DND-41 (cell line): ENCODE results near the gene C1orf105.

Source experiments
- ATAC-seq: fragments of 200-7000 bp; cut with Tn5 transposase; 3 replicates; pipeline ENCODE4 v1.9.1; 2021; ENCODE audit warnings: low read depth; ENCODE audit not compliant: insufficient read depth
- DNase-seq: peaks from one replicate; pipeline ENCODE4 v3.0.0-alpha.2; 2020
- H2AFZ ChIP-seq: 2 replicates; pipeline ENCODE4 v1.6.0; 2012; ENCODE audit warnings: low read depth, low read length
- H3K27ac ChIP-seq: 2 replicates; pipeline ENCODE4 v1.5.1; 2012; ENCODE audit warnings: low read length, inconsistent platforms
- H3K27me3 ChIP-seq: fragments of 200-600 bp; sonication (generic); 2 replicates; pipeline ENCODE4 v1.6.0; 2012; ENCODE audit warnings: low read length, mild to moderate bottlenecking, inconsistent platforms; ENCODE audit not compliant: insufficient read depth, poor library complexity
- H3K36me3 ChIP-seq: 2 replicates; pipeline ENCODE4 v1.5.1; 2012; ENCODE audit warnings: low read length, inconsistent platforms; ENCODE audit not compliant: insufficient read depth
- H3K4me1 ChIP-seq: 2 replicates; pipeline ENCODE4 v1.5.1; 2012; ENCODE audit warnings: mild to moderate bottlenecking, low read length; ENCODE audit not compliant: insufficient read depth
- H3K4me2 ChIP-seq: 2 replicates; pipeline ENCODE4 v1.6.0; 2012; ENCODE audit warnings: mild to moderate bottlenecking, moderate library complexity, low read length, inconsistent platforms; ENCODE audit not compliant: insufficient read depth
- H3K4me3 ChIP-seq, 2 experiments: fragments of 200-600 bp in 1 of 2; shearing (Covaris generic) in 1 of 2; 2 replicates each; pipeline ENCODE4 v1.5.1; 2012 to 2016; ENCODE audit warnings: inconsistent platforms in 2 of 2, low read length in 2 of 2, mild to moderate bottlenecking in 2 of 2, low read depth in 1 of 2, moderate library complexity in 1 of 2
- H3K79me2 ChIP-seq: 2 replicates; pipeline ENCODE4 v1.6.0; 2012; ENCODE audit warnings: low read length, inconsistent platforms; ENCODE audit not compliant: insufficient read depth
- H3K9ac ChIP-seq: 2 replicates; pipeline ENCODE4 v1.6.0; 2012; ENCODE audit warnings: low read depth, mild to moderate bottlenecking, inconsistent platforms, low read length, moderate library complexity
- H3K9me3 ChIP-seq: 2 replicates; pipeline ENCODE4 v1.5.1; 2012; ENCODE audit warnings: low read length, moderate library complexity, mild to moderate bottlenecking, inconsistent platforms; ENCODE audit not compliant: insufficient read depth, severe bottlenecking
- H4K20me1 ChIP-seq: 2 replicates; pipeline ENCODE4 v1.6.0; 2012; ENCODE audit warnings: low read length; ENCODE audit not compliant: insufficient read depth
- EZH2 ChIP-seq: IDR thresholded peaks from 3 replicates; pipeline ENCODE4 v1.6.1; 2012; ENCODE audit warnings: borderline replicate concordance, low read depth, mild to moderate bottlenecking, moderate library complexity, low read length, inconsistent platforms; ENCODE audit not compliant: severe bottlenecking
- TF ChIP-seq, protein P1 (sequence below): IDR thresholded peaks from 2 replicates; pipeline ENCODE4 v1.5.1; 2012; ENCODE audit warnings: borderline replicate concordance, low read length, moderate library complexity, mild to moderate bottlenecking; ENCODE audit not compliant: poor library complexity, severe bottlenecking; ENCODE audit errors: extremely low read depth

The C1orf105 gene

DNA sequence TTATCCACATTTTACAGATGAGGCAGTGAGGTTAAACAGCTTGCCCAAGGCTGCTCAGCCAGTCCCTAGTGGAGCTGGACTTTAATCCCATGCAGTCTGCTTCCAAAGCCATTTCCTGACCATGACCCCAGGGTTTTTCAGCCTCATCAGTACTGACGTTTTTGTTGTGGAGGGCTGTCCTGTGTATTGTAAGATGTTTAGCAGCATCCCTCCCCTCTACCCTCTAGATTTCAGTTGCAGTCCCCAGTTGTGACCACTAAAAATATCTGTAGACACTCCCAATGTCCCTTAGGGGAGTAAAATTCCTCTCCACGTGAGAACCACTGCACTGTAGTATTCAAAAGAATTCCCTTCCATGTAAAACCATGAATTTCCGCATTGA, 30.2 kb upstream of the C1orf105 start:
- Histone ChIP-seq H4K20me1 (no peaks in the 10 kb centered on the region), H2AFZ (no peak overlapping the region), H3K4me2 (no peak overlapping the region), H3K36me3 (no peaks in the 10 kb centered on the region), H3K9me3 (no peaks in the 10 kb centered on the region), H3K4me1 (peaks cover 7% of the 10 kb centered on the region), H3K9ac (no peak overlapping the region), H3K4me3 (no peak overlapping the region), H3K27ac (no peak overlapping the region), H3K27me3 (no peaks in the 10 kb centered on the region), H3K79me2 (no peaks in the 10 kb centered on the region)
- TF ChIP-seq EZH2 = no peak
- TF ChIP-seq, protein P1, sequence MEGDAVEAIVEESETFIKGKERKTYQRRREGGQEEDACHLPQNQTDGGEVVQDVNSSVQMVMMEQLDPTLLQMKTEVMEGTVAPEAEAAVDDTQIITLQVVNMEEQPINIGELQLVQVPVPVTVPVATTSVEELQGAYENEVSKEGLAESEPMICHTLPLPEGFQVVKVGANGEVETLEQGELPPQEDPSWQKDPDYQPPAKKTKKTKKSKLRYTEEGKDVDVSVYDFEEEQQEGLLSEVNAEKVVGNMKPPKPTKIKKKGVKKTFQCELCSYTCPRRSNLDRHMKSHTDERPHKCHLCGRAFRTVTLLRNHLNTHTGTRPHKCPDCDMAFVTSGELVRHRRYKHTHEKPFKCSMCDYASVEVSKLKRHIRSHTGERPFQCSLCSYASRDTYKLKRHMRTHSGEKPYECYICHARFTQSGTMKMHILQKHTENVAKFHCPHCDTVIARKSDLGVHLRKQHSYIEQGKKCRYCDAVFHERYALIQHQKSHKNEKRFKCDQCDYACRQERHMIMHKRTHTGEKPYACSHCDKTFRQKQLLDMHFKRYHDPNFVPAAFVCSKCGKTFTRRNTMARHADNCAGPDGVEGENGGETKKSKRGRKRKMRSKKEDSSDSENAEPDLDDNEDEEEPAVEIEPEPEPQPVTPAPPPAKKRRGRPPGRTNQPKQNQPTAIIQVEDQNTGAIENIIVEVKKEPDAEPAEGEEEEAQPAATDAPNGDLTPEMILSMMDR = no peak
- ATAC-seq (no peak), DNase-seq (no peak)

DNA sequence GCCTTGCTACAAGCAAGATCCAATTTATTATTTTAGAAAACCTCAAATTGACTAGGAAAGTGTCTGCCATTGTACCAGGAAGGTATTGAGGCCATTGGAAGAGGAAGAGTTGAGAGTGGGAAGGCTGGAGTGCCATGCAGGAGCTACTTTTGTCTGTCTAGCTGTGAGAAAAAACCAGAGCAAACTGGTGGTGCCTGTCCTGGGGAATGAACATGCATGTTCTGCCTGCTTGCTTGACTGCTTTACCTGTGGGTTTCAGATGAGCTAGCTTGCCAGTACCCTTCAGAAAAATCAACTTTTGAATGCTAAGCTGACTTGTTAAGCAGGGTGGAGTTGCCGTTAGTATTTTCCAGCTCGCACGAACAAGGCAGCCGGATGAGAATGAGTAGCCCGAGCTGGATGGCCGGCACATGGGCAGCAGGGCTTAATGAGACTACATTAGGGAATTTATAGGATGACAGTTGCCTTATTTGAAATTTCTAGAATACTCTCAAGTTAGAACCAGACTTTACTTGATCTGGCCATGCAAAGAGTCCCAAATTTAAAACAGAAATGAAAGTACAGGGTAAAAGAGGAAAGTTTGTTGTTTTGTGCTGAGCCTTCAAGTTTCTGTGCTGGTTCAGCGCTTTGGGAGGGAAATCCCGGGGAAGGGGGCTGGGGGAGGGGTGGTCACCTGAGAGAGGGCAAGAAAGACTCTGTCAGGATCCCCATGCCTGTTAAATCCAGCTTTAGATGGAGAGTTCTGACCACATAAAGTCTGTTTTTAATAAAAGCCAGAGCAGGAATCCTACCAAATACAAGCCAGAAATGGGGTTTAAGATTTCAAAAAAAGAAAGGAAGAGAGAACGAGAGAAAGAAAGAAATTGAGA, 29.6 kb upstream of the C1orf105 start:
- H3K9ac ChIP-seq = no peak overlapping the region
- H3K9me3 ChIP-seq = no peaks in the 10 kb centered on the region
- no peaks in the 10 kb centered on the region for H3K79me2 ChIP-seq
- no peak for DNase-seq
- ATAC-seq = no peak
- peaks cover 7% of the 10 kb centered on the region for H3K4me1 ChIP-seq
- no peak overlapping the region for H3K27ac ChIP-seq
- H3K27me3 ChIP-seq = no peaks in the 10 kb centered on the region
- no peak overlapping the region for H3K4me3 ChIP-seq
- H4K20me1 ChIP-seq = no peaks in the 10 kb centered on the region
- H3K4me2 ChIP-seq = no peak overlapping the region
- no peaks in the 10 kb centered on the region for H3K36me3 ChIP-seq
- TF ChIP-seq, protein P1 = no peak
- TF ChIP-seq EZH2 = no peak
- no peak overlapping the region for H2AFZ ChIP-seq

DNA sequence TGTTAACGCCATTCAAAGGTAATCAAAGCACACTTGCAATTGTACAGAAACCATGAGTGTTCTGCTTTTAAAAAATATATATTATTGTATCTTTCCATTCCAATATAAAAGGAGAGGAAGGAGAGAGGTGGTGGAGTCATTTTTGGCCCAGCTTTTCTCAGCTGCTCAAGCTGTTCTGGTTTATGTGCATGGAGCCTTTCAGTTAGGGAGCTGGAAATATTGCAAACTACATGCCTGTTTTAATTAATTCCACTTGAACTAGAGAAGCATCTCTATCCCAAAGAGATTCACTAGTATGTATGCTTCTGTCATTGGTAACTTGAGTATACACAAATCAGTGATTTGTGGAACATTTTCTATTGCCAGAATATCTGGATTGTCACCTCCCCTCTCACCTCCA, 28.5 kb upstream of the C1orf105 start:
- Histone ChIP-seq H3K9me3 (no peaks in the 10 kb centered on the region), H2AFZ (no peak overlapping the region), H3K27me3 (no peaks in the 10 kb centered on the region), H4K20me1 (no peaks in the 10 kb centered on the region), H3K4me3 (no peak overlapping the region), H3K9ac (no peak overlapping the region), H3K4me2 (no peak overlapping the region), H3K4me1 (peaks cover 7% of the 10 kb centered on the region), H3K36me3 (no peaks in the 10 kb centered on the region), H3K79me2 (no peaks in the 10 kb centered on the region), H3K27ac (no peak overlapping the region)
- TF ChIP-seq, protein P1 = no peak
- TF ChIP-seq EZH2 = no peak
- ATAC-seq = no peak
- no peak for DNase-seq
